ENCODE results near the gene PCDH8.

DNA sequence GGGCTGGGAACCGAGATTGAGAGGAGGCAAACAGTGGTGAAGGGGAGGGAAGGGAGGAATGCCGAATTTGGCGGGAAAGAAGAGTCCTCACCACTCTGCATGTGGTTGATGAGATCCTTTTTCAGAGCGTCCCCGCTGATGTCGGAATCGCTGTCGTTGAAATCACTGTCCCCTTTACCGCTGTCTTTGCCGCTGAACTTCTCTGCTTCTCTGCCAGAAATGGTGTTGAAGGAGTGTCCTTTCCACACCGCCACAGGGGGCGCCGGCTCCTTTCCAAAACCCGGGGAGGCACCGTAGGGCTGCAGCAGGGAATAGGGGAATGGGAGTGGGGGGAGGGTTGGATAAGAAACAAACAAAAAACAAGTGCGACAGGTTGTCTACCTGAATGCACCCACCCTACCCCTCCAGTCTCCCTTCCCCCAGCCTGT is 3.1 kb downstream of the PCDH8 start:
- TF ChIP-seq EZH2 (IDR thresholded peaks at IDR 0.05; ENCODE audit: insufficient read depth, poor library complexity, severe bottlenecking) (no peak), EZH2phosphoT487 (IDR thresholded peaks at IDR 0.05; ENCODE audit: insufficient read depth, low read depth) (no peak)

Measured in GM23248 (cell line).